Body of pancreas (tissue), 4 donors: ENCODE results near the gene NLRP7. TPM values are rescaled to one million over a fixed set of nuclear protein-coding genes. Genes with fewer than 3 reads are reported as not detected.

Experiments used
- ATAC-seq: fragments of 150-250 bp; one replicate; pipeline ENCODE4 v1.9.1; 2016
- DNase-seq, 4 donors: peaks; one replicate each; pipeline ENCODE4 v3.0.0-alpha.2; 2019
- H3K27ac ChIP-seq, 4 donors: fragments of 200-600 bp; sonication (generic); 1 replicate in 3 of 4; 2 replicates in 1 of 4; pipeline versions ENCODE4 v1.5.1 to v1.6.1; 2016 to 2019; ENCODE audit warnings: mild to moderate bottlenecking in 1 of 4, mixed read lengths in 1 of 4, moderate library complexity in 1 of 4
- H3K27me3 ChIP-seq, 2 donors: fragments of 200-600 bp; sonication (generic); one replicate each; pipeline ENCODE4 v1.6.0; 2016; ENCODE audit warnings: mild to moderate bottlenecking in 1 of 2
- H3K36me3 ChIP-seq, 2 donors: fragments of 200-600 bp; sonication (generic); replicated peaks in 1 of 2; 2 replicates each; pipeline ENCODE4 v1.5.1; 2016; ENCODE audit warnings: low read depth in 2 of 2; ENCODE audit not compliant: insufficient read depth in 1 of 2
- H3K4me1 ChIP-seq: fragments of 200-600 bp; sonication (generic); one replicate; pipeline ENCODE4 v1.6.0; 2016
- H3K4me3 ChIP-seq, 2 donors: fragments of 200-600 bp; sonication (generic); 1 replicate in 1 of 2; 2 replicates in 1 of 2; pipeline ENCODE4 v1.5.1; 2016 to 2019
- H3K9me3 ChIP-seq, 3 donors: fragments of 200-600 bp; sonication (generic); 1 replicate in 2 of 3; 2 replicates in 1 of 3; pipeline ENCODE4 v1.5.1; 2016
- CTCF ChIP-seq, 7 experiments: fragments of 450-650 bp in 4 of 7; fragments of 200-600 bp in 3 of 7; sonication (generic) in 3 of 7; IDR thresholded peaks; one replicate each; pipeline ENCODE4 v1.5.1; 2016 to 2019; ENCODE audit warnings: antibody characterized with exemption in 7 of 7
- POLR2A ChIP-seq, 3 donors: fragments of 450-650 bp; IDR thresholded peaks; one replicate each; pipeline ENCODE4 v1.6.1; 2016; ENCODE audit warnings: antibody characterized with exemption in 3 of 3, mild to moderate bottlenecking in 2 of 3
- WGBS, 2 donors: methylation state at CpG; one replicate each; pipeline ENCODE4 v1.1.5; 2017; 5-methylcytosine and 5-hydroxymethylcytosine counted together
- intact Hi-C: fragments of 100-400 bp; cut with DNase I; formaldehyde crosslinking; loops from one replicate; pipeline ENCODE4 v1.15.1; 2023
- total RNA-seq, 2 donors: library from RNA; depleted of rRNA; stranded (reverse); fragments of >200 nt; gene quantifications; one replicate each; pipeline ENCODE4 v1.1.0, GENCODE V29; 2016

Gene NLRP7
- total RNA-seq, 2 donors from 2014 or later = not detected

- no peak overlapping the region for H3K27ac ChIP-seq
- no peaks in the 10 kb centered on the region for H3K36me3 ChIP-seq
- intact Hi-C loops = no loop called here
- no peaks in the 10 kb centered on the region for H3K4me1 ChIP-seq
- WGBS, 2 donors = 73% methylated on average over 11 of the region's 11 CpGs
- no peaks in the 10 kb centered on the region for H3K9me3 ChIP-seq
- H3K4me3 ChIP-seq = no peak overlapping the region
- DNase-seq (no peak), ATAC-seq (no peak)
- TF ChIP-seq POLR2A (IDR thresholded peaks at IDR 0.05) (no peak), CTCF (IDR thresholded peaks at IDR 0.05) (no peak)
- no peaks in the 10 kb centered on the region for H3K27me3 ChIP-seq
These were observed 57.8 kb downstream of the NLRP7 start for GRCh38 chr19:54889566-54889965.

GRCh38 chr19:54888239-54888638, 59.1 kb downstream of the NLRP7 start:
- ATAC-seq = no peak
- intact Hi-C loops = no loop called here

GRCh38 chr19:54883228-54883627, 64.1 kb downstream of the NLRP7 start:
- ATAC-seq (no peak), DNase-seq (no peak)
- Histone ChIP-seq H3K27ac (no peak overlapping the region), H3K36me3 (no peaks in the 10 kb centered on the region), H3K9me3 (no peaks in the 10 kb centered on the region), H3K4me1 (no peaks in the 10 kb centered on the region), H3K27me3 (no peaks in the 10 kb centered on the region), H3K4me3 (no peak overlapping the region)
- TF ChIP-seq CTCF (IDR thresholded peaks at IDR 0.05) = no peak
- intact Hi-C loops = no loop called here
- WGBS, 2 donors = 54% methylated on average over 3 to 9 of the region's 9 CpGs

More at GRCh38 chr19:54888239-54888638, 59.1 kb downstream of the NLRP7 start:
- Histone ChIP-seq H3K27me3 (no peaks in the 10 kb centered on the region), H3K4me3 (no peak overlapping the region), H3K36me3 (no peaks in the 10 kb centered on the region), H3K4me1 (no peaks in the 10 kb centered on the region), H3K9me3 (no peaks in the 10 kb centered on the region), H3K27ac (no peak overlapping the region)
- TF ChIP-seq POLR2A (IDR thresholded peaks at IDR 0.05) (no peak), CTCF (IDR thresholded peaks at IDR 0.05) (no peak)
- 71 to 81% methylated on average over 9 to 10 of the region's 10 CpGs for WGBS, 2 donors
- DNase-seq = no peak

- Histone ChIP-seq H3K4me3 (no peak overlapping the region), H3K27me3 (no peaks in the 10 kb centered on the region), H3K4me1 (no peaks in the 10 kb centered on the region), H3K27ac (no peak overlapping the region), H3K9me3 (no peaks in the 10 kb centered on the region), H3K36me3 (no peaks in the 10 kb centered on the region)
- TF ChIP-seq POLR2A (IDR thresholded peaks at IDR 0.05) (no peak), CTCF (IDR thresholded peaks at IDR 0.05) (no peak)
- no peak for ATAC-seq
- no peak for DNase-seq
- intact Hi-C loops = no loop called here
- 47 to 68% methylated on average over 7 of the region's 7 CpGs for WGBS, 2 donors
These were observed 64.6 kb downstream of the NLRP7 start for GRCh38 chr19:54882758-54883157.

GRCh38 chr19:54881884-54882283, 65.4 kb downstream of the NLRP7 start:
- no peak for ATAC-seq
- no peaks in the 10 kb centered on the region for H3K9me3 ChIP-seq
- H3K27me3 ChIP-seq = no peaks in the 10 kb centered on the region
- intact Hi-C loops = no loop called here
- TF ChIP-seq CTCF (IDR thresholded peaks at IDR 0.05) (no peak), POLR2A (IDR thresholded peaks at IDR 0.05) (no peak)
- H3K4me3 ChIP-seq = no peak overlapping the region
- no peak for DNase-seq
- 53 to 60% methylated on average over 2 to 6 of the region's 6 CpGs for WGBS, 2 donors
- no peak overlapping the region for H3K27ac ChIP-seq
- no peaks in the 10 kb centered on the region for H3K4me1 ChIP-seq
- no peaks in the 10 kb centered on the region for H3K36me3 ChIP-seq
